GM23338 (cell line): Measurements from ENCODE around the gene SBK1.

Experiments used
- CREB1 ChIP-seq: fragments of 250-450 bp; sonication (Bioruptor Pico); IDR thresholded peaks from 2 replicates; pipeline ENCODE4 v1.5.0; 2020; ENCODE audit warnings: low read depth, mild to moderate bottlenecking, moderate library complexity
- CTCF ChIP-seq, 2 experiments: fragments of 200-600 bp in 1 of 2; sonication (generic) in 1 of 2; conservative IDR thresholded peaks; 2 replicates each; pipeline versions ENCODE4 v1.5.1 to v1.6.1; 2016 to 2017; ENCODE audit warnings: antibody characterized with exemption in 2 of 2, low read depth in 2 of 2, mild to moderate bottlenecking in 2 of 2, moderate library complexity in 1 of 2
- ETS1 ChIP-seq: IDR thresholded peaks from 2 replicates; pipeline ENCODE4 v1.6.1; 2016; ENCODE audit warnings: antibody characterized with exemption
- EZH2 ChIP-seq: fragments of 200-600 bp; sonication (generic); IDR thresholded peaks from one replicate; pipeline ENCODE4 v1.8.0; 2017; ENCODE audit warnings: antibody characterized with exemption, mild to moderate bottlenecking, low read depth; ENCODE audit not compliant: unreplicated experiment
- EZH2phosphoT487 ChIP-seq: fragments of 200-600 bp; sonication (generic); IDR thresholded peaks from one replicate; pipeline ENCODE4 v1.8.1; 2018; ENCODE audit warnings: antibody characterized with exemption; ENCODE audit not compliant: unreplicated experiment
- JUNB ChIP-seq: IDR thresholded peaks from one replicate; pipeline ENCODE4 v1.6.1; 2016; ENCODE audit warnings: antibody characterized with exemption; ENCODE audit not compliant: unreplicated experiment
- NANOG ChIP-seq: IDR thresholded peaks from 2 replicates; pipeline ENCODE4 v1.6.1; 2016; ENCODE audit warnings: antibody characterized with exemption, borderline replicate concordance
- POLR2AphosphoS5 ChIP-seq: IDR thresholded peaks from 2 replicates; pipeline ENCODE4 v1.6.1; 2016; ENCODE audit warnings: antibody characterized with exemption, low read depth
- REST ChIP-seq: IDR thresholded peaks from one replicate; pipeline ENCODE4 v1.6.1; 2018; ENCODE audit warnings: antibody characterized with exemption; ENCODE audit not compliant: unreplicated experiment
- STAT1 ChIP-seq: IDR thresholded peaks from one replicate; pipeline ENCODE4 v1.6.1; 2016; ENCODE audit warnings: antibody characterized with exemption; ENCODE audit not compliant: unreplicated experiment
- ZNF114 ChIP-seq: fragments of 250-450 bp; sonication (Bioruptor Pico); IDR thresholded peaks from 2 replicates; pipeline ENCODE4 v1.5.0; 2020; ENCODE audit warnings: mild to moderate bottlenecking, moderate library complexity
- ZNF331 ChIP-seq: fragments of 250-450 bp; sonication (Bioruptor Pico); IDR thresholded peaks from 2 replicates; pipeline ENCODE4 v1.5.0; 2020; ENCODE audit warnings: low read depth, mild to moderate bottlenecking, moderate library complexity
- ZNF462 ChIP-seq: fragments of 250-450 bp; sonication (Bioruptor Pico); IDR thresholded peaks from 2 replicates; pipeline ENCODE4 v1.5.0; 2020; ENCODE audit warnings: mild to moderate bottlenecking, moderate library complexity

- TF ChIP-seq CTCF (conservative IDR thresholded peaks at IDR 0.05; ENCODE audit: low read depth in 2 of 2) (no peak), REST (no peak), ZNF331 (CRISPR knock-in tag) (no peak), EZH2 (no peak), POLR2AphosphoS5 (no peak), CREB1 (CRISPR knock-in tag) (no peak), EZH2phosphoT487 (no peak), JUNB (no peak), NANOG (no peak), STAT1 (no peak), ZNF114 (no peak), ETS1 (no peak), ZNF462 (CRISPR knock-in tag) (no peak)
These were observed 10.8 kb downstream of the SBK1 start for GRCh38 chr16:28303132-28303531.
